GM18498 (cell line): Measurements from ENCODE around the gene CLMP.

Experiments
- ATAC-seq: cut with Tn5 transposase; IDR thresholded peaks from one replicate; pipeline ENCODE4 v1.9.1; 2021; ENCODE audit warnings: mild to moderate bottlenecking, moderate library complexity; ENCODE audit not compliant: unreplicated experiment

The CLMP gene

GRCh38 chr11:123034597-123034996 is 160.5 kb downstream of the CLMP start:
- ATAC-seq, result no peak

GRCh38 chr11:123033895-123034294 is 161.2 kb downstream of the CLMP start:
- no peak for ATAC-seq

GRCh38 chr11:123030517-123030916 is 164.5 kb downstream of the CLMP start:
- no peak for ATAC-seq

GRCh38 chr11:123020968-123021367 is 174.1 kb downstream of the CLMP start:
- ATAC-seq, result peak; percentile 68
